ENCODE data around the gene ID4. TPM values are rescaled to one million over a fixed set of nuclear protein-coding genes. Genes with fewer than 3 reads are reported as not detected.

The ID4 gene
- total and polyA plus RNA-seq, 2 donors (not counting 3 experiments of a cell fraction or from before 2014, with no cell fraction given), result not detected

- Histone ChIP-seq H3K36me3 (ENCODE audit: control insufficient read depth in 2 of 2, extremely low read depth in 1 of 2, insufficient read depth in 2 of 2, low read length in 2 of 2) (no peaks in the 10 kb centered on the region), H2AFZ (ENCODE audit: low read depth, low read length) (no peak overlapping the region), H3K4me3 (replicated peaks in 1 of 3; ENCODE audit: insufficient read depth in 1 of 3, low read depth in 1 of 3, low read length in 3 of 3) (no peak overlapping the region), H3K27me3 (ENCODE audit: control insufficient read depth in 2 of 2, insufficient read depth in 2 of 2, low read length in 2 of 2) (peaks cover 7 to 15% of the 10 kb centered on the region in 2 experiments), H3K4me1 (ENCODE audit: control insufficient read depth, extremely low read depth, insufficient read depth, low read length) (no peaks in the 10 kb centered on the region), H3K9me1 (replicated peaks; ENCODE audit: control insufficient read depth, extremely low read depth, insufficient read depth, low read length) (no peaks in the 10 kb centered on the region), H3K9ac (replicated peaks; ENCODE audit: extremely low read depth, insufficient read depth, low read length) (no peak overlapping the region), H4K20me1 (replicated peaks; ENCODE audit: control insufficient read depth, extremely low read depth, insufficient read depth, low read length) (no peaks in the 10 kb centered on the region), H3K4me2 (ENCODE audit: insufficient read depth, low read length) (no peak overlapping the region), H3K27ac (ENCODE audit: insufficient read depth, low read depth, low read length) (no peak overlapping the region), H3K9me3 (replicated peaks; ENCODE audit: control insufficient read depth, insufficient read depth, low read length) (no peaks in the 10 kb centered on the region), H3K79me2 (ENCODE audit: control insufficient read depth, insufficient read depth, low read length) (no peaks in the 10 kb centered on the region)
- TF ChIP-seq MYC (IDR thresholded peaks at IDR 0.05; ENCODE audit: low read depth, low read length) (no peak), MAX (IDR thresholded peaks at IDR 0.05; ENCODE audit: insufficient read depth, insufficient read length) (no peak), EZH2 (IDR thresholded peaks at IDR 0.05; ENCODE audit: borderline replicate concordance, low read depth, low read length, severe bottlenecking) (no peak), JUN (IDR thresholded peaks at IDR 0.05; ENCODE audit: borderline replicate concordance, insufficient read depth, insufficient read length, low read depth) (no peak), GATA2 (IDR thresholded peaks at IDR 0.05; ENCODE audit: insufficient read depth, insufficient read length, low read depth, low read length) (no peak), FOS (IDR thresholded peaks at IDR 0.05; ENCODE audit: borderline replicate concordance, insufficient read depth, low read length) (no peak), POLR2AphosphoS5 (IDR thresholded peaks at IDR 0.05; ENCODE audit: insufficient read depth, low read depth, low read length) (no peak), CTCF (IDR thresholded peaks at IDR 0.05; ENCODE audit: extremely low read depth in 1 of 2, insufficient read depth in 1 of 2, low read depth in 1 of 2, low read length in 2 of 2) (no peak), POLR2A (IDR thresholded peaks at IDR 0.05; ENCODE audit: low read depth, low read length) (no peak)
- intact Hi-C loops (cut with micrococcal nuclease) (no loop called here), dilution Hi-C loops (cut with MboI; ENCODE audit: extremely low pct_ligation_motif_present, low sequenced_read_pairs) (no loop called here)
- BruUV-seq (replicated peaks), result no TSS peak
- no peak for FAIRE-seq
- ChIA-PET CTCF (no interaction called here), POLR2A (no interaction called here)
- DNase-seq (ENCODE audit: low read depth, low spot score), result no peak
Measured at GRCh38 chr6:19831358-19831757, 5.8 kb upstream of the ID4 start.

All from endothelial cell of umbilical vein (primary cell).